ENCODE measurements around the gene TRNP1.

- no peak for TF ChIP-seq CTCF (IDR thresholded peaks at IDR 0.05; ENCODE audit: poor library complexity, severe bottlenecking)
- TF ChIP-seq, protein P1, sequence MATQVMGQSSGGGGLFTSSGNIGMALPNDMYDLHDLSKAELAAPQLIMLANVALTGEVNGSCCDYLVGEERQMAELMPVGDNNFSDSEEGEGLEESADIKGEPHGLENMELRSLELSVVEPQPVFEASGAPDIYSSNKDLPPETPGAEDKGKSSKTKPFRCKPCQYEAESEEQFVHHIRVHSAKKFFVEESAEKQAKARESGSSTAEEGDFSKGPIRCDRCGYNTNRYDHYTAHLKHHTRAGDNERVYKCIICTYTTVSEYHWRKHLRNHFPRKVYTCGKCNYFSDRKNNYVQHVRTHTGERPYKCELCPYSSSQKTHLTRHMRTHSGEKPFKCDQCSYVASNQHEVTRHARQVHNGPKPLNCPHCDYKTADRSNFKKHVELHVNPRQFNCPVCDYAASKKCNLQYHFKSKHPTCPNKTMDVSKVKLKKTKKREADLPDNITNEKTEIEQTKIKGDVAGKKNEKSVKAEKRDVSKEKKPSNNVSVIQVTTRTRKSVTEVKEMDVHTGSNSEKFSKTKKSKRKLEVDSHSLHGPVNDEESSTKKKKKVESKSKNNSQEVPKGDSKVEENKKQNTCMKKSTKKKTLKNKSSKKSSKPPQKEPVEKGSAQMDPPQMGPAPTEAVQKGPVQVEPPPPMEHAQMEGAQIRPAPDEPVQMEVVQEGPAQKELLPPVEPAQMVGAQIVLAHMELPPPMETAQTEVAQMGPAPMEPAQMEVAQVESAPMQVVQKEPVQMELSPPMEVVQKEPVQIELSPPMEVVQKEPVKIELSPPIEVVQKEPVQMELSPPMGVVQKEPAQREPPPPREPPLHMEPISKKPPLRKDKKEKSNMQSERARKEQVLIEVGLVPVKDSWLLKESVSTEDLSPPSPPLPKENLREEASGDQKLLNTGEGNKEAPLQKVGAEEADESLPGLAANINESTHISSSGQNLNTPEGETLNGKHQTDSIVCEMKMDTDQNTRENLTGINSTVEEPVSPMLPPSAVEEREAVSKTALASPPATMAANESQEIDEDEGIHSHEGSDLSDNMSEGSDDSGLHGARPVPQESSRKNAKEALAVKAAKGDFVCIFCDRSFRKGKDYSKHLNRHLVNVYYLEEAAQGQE (IDR thresholded peaks at IDR 0.05; ENCODE audit: borderline replicate concordance) = no peak
- no peak for TF ChIP-seq EZH2 (IDR thresholded peaks at IDR 0.05; ENCODE audit: borderline replicate concordance, insufficient read depth, low read length, poor library complexity, severe bottlenecking)
- no peak for TF ChIP-seq EP300 (conservative IDR thresholded peaks at IDR 0.05; ENCODE audit: poor library complexity, severe bottlenecking)
Observed at GRCh38 chr1:26946270-26946669, 47.2 kb upstream of the TRNP1 start.
